ENCODE data around the gene CLTA. TPM values are rescaled to one million over a fixed set of nuclear protein-coding genes. Genes with fewer than 3 reads are reported as not detected.

CLTA gene
- total RNA-seq, 2 donors from 2014 or later, result 210 to 312 TPM

DNA sequence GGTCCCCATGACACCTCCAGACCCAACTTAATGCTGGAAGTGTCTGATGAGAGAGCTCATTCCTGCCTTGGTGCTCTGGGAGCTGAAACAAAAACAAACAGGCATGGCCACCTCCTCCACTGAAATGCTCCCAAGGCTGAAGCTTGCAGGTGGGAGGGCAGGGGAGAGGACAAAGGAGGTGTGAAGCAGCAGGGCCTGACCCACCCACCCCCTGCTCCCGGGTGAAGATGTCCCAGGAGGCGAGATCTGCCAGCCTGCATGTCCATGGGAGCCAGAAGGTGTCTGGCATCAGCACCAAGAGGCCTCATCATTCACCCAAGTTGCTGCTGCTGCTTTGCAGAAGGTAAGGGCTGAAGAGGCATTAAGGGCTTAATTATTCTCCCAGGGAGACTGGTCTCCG, 25.7 kb upstream of the CLTA start:
- Histone ChIP-seq H3K9ac (ENCODE audit: low read depth in 2 of 2, low read length in 2 of 2) (no peak overlapping the region), H3K9me3 (no peaks in the 10 kb centered on the region), H3K27me3 (no peaks in the 10 kb centered on the region), H3K36me3 (no peaks in the 10 kb centered on the region), H3K27ac (no peak overlapping the region), H3K4me1 (peaks cover 3% of the 10 kb centered on the region), H3K4me3 (no peak overlapping the region)
- no peak for DNase-seq
- intact Hi-C loops (cut with DNase I), result no loop called here
- TF ChIP-seq, protein P1, sequence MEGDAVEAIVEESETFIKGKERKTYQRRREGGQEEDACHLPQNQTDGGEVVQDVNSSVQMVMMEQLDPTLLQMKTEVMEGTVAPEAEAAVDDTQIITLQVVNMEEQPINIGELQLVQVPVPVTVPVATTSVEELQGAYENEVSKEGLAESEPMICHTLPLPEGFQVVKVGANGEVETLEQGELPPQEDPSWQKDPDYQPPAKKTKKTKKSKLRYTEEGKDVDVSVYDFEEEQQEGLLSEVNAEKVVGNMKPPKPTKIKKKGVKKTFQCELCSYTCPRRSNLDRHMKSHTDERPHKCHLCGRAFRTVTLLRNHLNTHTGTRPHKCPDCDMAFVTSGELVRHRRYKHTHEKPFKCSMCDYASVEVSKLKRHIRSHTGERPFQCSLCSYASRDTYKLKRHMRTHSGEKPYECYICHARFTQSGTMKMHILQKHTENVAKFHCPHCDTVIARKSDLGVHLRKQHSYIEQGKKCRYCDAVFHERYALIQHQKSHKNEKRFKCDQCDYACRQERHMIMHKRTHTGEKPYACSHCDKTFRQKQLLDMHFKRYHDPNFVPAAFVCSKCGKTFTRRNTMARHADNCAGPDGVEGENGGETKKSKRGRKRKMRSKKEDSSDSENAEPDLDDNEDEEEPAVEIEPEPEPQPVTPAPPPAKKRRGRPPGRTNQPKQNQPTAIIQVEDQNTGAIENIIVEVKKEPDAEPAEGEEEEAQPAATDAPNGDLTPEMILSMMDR (IDR thresholded peaks at IDR 0.05), result no peak

DNA sequence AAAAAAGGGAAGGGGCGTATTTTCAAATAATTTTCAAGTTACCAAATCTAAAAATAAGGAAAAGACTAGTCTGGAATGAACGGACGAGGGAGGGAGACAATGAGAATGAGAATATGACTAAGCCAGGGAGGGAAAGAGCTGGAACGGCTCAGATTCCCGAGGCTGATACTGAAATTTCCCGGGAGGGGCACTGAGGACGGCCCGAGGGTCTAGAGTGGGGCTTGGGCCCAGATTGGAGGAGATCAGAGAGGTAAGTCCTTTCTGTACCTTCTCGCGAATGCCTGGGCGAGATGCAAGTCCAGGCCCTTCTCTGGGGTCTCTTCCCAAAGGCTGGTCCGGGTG, 24.9 kb upstream of the CLTA start:
- peak overlapping the region in 1 of 2 donors; percentile 17 for H3K9ac ChIP-seq (ENCODE audit: low read depth in 2 of 2, low read length in 2 of 2)

DNA sequence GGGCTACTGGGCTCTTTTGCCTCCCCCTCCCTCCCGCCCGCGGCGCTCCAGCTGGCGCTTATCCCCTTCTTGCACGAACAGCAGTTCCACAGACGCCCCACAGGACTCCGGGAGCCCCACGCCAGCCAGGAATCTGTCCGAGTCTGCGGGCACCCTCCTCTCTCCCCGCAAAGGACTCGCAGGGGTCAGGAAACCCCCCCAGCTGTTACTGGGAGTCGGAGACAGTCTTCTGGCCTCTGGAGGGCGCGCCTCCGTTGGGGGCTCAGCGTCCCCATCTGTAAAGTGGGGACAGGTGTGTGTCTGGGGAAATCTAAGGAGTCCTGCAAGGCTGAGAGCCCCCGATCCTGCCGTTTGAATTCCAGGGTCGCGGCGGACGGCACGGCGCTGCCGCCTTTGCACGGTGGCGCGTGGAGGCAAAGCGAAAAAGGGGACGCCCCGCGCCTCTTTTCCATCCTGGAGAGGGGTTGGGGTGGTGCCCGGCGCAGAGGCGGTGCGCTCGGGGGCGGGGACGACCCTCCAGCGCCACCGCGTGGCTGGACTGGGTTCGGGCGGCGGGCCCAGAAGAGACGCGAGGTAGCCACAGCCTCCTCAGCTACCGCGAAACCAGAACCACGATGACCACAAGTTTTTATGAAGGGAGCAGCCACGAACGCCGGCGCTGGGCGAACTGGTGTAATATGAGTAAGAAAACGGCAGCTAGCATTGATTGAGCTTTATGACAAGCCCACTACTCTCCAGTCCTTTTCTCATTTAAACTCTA, 24.4 kb upstream of the CLTA start:
- DNase-seq, result peak; percentile 85
- Histone ChIP-seq H3K4me1 (peaks cover 3% of the 10 kb centered on the region), H3K4me3 (peak overlapping the region; percentile 46), H3K27me3 (no peaks in the 10 kb centered on the region), H3K36me3 (no peaks in the 10 kb centered on the region), H3K27ac (peak overlapping the region; percentile 65), H3K9ac (ENCODE audit: low read depth in 2 of 2, low read length in 2 of 2) (peak overlapping the region in 1 of 2 donors; percentile 67), H3K9me3 (no peaks in the 10 kb centered on the region)
- intact Hi-C loops (cut with DNase I), result loop anchor here (2.0 kb wide), 1 partner anchor 64 kb away; no protein-coding TSS in a partner anchor
- TF ChIP-seq, protein P1 (IDR thresholded peaks at IDR 0.05), result peak; percentile 94

More for the DNA sequence above, 24.9 kb upstream of the CLTA start:
- no peak for DNase-seq
- Histone ChIP-seq H3K36me3 (no peaks in the 10 kb centered on the region), H3K4me3 (peak overlapping the region; percentile 46), H3K4me1 (peaks cover 3% of the 10 kb centered on the region), H3K27me3 (no peaks in the 10 kb centered on the region), H3K27ac (peak overlapping the region; percentile 65), H3K9me3 (no peaks in the 10 kb centered on the region)
- intact Hi-C loops (cut with DNase I), result loop anchor here (2.0 kb wide), 1 partner anchor 63 kb away; no protein-coding TSS in a partner anchor
- TF ChIP-seq, protein P1 (IDR thresholded peaks at IDR 0.05), result no peak

DNA sequence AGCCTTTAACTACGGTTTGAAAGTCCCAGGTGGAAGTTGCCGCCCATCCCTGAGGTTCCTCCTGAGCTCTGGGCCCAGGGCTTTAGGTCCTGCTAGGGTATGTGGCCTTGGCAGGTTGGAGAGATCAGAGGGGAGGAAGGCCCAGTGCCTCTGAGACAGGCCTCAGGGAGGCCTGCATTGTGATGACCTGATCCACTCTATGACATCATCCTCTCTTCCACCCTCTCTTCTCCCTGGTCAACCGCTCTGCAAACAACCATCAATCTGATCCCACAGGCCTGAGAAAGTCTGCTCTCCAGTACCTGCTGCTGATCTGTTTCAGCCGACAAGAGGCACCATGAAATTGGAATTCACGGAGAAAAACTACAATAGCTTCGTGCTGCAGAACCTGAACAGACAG, 21.6 kb upstream of the CLTA start, which contains the start of gene CCIN:
Gene CCIN (plus strand): TSS at position 223 of the 400 bp plus-strand sequence. CDS start 115 bp downstream, at position 338.
- Histone ChIP-seq H3K36me3 (no peaks in the 10 kb centered on the region), H3K4me3 (no peak within 1 kb of the TSS), H3K27me3 (no peaks in the 10 kb centered on the region), H3K9ac (ENCODE audit: low read depth in 2 of 2, low read length in 2 of 2) (no peak within 1 kb of the TSS), H3K4me1 (no peaks in the 10 kb centered on the region), H3K9me3 (no peaks in the 10 kb centered on the region), H3K27ac (no peak within 1 kb of the TSS)
- intact Hi-C loops (cut with DNase I), result no loop called here
- TF ChIP-seq, protein P1 (IDR thresholded peaks at IDR 0.05), result no peak
- no peak for DNase-seq

DNA sequence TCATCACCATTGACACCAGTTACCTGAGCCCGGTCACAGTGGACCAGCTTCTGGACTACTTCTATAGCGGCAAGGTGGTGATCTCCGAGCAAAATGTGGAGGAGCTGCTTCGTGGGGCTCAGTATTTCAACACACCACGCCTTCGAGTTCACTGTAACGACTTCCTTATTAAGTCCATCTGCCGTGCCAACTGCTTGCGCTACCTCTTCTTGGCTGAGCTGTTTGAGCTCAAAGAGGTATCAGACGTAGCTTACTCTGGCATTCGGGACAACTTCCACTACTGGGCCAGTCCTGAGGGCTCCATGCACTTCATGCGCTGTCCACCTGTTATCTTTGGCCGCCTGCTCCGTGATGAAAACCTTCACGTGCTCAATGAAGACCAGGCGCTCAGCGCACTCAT, 21.0 kb upstream of the CLTA start:
- intact Hi-C loops (cut with DNase I), result no loop called here
- no peak overlapping the region for H3K9ac ChIP-seq (ENCODE audit: low read depth in 2 of 2, low read length in 2 of 2)
- H3K4me3 ChIP-seq, result no peak overlapping the region
- no peaks in the 10 kb centered on the region for H3K27me3 ChIP-seq
- no peak overlapping the region for H3K27ac ChIP-seq
- no peaks in the 10 kb centered on the region for H3K9me3 ChIP-seq
- no peak for DNase-seq
- H3K36me3 ChIP-seq, result no peaks in the 10 kb centered on the region
- TF ChIP-seq, protein P1 (IDR thresholded peaks at IDR 0.05), result no peak
- no peaks in the 10 kb centered on the region for H3K4me1 ChIP-seq
